ENCODE results near the gene CD160.
"Not testable (repeated sequence)": the region's sequence is repeated elsewhere in the genome, so short reads cannot be mapped to it uniquely, and the experiment has no call there.

CD160 gene, protein sequence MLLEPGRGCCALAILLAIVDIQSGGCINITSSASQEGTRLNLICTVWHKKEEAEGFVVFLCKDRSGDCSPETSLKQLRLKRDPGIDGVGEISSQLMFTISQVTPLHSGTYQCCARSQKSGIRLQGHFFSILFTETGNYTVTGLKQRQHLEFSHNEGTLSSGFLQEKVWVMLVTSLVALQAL

DNA sequence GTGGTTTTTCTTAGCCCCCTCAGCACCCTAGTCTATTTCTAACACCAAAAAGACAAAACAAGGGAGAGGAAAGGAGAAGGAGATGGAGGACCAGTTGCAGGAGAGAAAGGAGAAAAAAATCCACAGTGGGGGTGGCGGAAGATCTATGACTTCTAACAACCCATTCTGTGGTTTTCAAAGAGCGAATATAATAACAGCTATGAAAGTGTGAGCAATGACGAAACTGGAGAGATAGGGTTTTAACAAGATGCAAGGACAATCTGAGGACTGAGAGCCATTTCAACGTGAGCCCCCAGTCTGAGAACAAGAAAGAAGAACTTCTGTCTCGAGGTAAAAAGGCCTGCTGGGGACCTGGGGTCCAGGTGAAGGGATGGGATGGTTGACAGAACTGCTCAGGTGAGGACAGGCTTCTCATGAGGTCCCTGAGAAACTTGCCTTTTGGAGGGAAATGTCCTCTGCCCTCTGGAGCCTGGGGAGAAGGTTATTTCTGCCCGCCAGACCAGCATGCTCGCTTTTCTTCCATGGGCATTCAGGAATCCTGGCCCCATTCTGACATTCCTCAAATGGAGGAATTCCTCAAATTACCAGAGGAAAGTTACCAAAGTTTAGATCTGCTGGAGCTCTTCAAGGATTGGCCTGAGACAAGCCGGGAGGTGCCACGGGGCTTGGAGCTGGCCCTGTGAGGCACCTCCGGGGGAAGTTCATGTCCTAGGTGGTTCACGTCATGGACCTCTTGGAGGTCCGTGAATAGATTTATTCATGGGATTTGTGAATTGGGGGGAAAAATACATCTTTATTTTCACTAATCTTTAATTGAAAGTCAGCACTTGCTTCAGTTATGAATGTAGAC, at the start of gene CD160:
Gene CD160, plus strand, starts transcription at position 270 of the 850 bp plus-strand sequence. CDS start 8,829 bp downstream, outside the sequence.
- DNase-seq = no peak

DNA sequence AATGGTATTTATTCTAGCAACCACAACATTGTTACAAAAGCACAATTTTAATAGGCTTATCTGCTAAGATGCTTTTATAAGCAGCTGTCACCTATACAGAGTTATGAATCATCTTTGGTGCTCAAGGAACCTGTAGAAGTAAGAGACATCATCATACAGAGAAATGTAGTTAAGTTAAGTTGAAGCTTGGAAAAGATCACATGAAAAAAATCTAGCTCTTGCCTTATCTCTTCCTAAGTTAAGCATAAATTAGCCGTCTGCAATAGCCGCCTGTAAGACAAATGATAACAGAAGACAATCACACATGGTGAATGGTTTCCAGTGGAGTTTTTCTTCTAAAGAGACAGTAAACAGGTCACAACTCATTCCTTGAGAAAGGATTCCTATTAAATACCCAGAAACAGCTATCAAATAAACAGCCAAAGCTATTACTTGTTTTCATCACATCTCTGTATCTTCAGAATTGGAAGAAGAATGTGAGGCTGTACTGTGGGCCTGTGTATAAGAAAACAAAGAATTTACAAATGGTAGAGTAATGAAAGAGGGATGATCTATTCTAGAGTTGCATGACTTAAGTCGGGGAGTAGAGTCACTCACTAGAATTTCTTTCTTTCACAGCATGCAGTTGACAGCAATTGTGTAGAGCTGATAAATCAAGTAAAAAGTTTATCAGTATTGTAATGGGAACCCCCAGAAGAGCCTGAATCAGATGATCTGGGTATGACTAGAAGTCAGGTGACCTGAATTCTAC, 48.1 kb upstream of the CD160 start:
- not testable (repeated sequence) for DNase-seq

DNA sequence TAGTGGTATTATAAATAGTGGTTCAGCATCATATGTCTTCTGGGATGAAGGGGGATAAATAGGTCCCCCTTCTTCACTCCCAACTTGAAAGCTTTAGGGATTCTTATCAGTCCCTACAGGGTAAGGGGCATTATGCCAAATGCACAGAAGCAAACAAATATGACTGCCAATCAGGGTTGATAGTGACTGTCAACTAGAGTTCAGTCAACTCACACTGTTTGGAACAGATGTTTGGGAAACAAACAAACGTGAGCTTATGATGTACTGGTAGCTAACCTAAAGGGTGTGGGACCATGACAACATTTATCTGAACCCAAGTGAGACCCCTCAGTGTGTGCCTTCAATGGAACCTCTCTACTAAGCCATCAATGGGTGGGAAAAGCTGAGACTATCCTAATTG, 46.1 kb upstream of the CD160 start:
- not testable (repeated sequence) for DNase-seq

DNA sequence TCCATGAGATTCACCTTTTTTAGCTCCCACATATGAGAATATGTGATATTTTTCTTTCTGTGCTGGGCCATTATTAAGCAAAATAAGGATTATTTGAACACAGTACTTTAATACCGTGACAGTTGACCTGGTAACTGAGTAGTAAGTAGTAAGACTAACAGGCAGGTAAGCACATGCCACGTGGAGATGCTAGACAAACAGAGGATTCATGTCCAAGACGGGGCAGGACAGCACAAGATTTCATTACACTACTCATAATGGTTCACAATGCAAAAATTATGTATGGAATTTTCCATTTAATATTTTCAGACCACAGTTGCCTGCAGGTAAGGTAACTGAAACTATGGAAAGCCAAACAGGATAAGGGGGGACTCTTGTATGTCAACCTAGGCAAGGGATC, 34.4 kb upstream of the CD160 start:
- not testable (repeated sequence) for DNase-seq

DNA sequence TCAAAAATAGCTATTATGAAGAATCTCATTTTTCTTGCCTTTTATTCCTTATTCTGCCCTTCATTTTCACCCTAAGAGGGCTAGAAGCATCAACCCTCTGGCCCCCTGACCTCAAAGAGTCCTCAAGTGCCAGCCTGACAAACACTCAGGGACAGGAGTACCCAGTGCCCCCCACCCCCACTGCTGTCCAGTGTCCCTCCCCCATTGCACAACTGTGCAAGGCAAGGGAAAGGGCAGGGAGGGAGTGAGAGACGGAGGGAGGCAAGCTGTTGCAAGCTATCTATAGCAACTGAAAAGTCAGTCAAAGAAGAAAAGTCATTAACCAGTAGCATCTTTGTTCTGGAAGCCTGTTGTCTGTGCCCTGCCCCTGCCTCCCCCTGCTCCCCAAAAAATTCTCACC, 33.2 kb upstream of the CD160 start:
- DNase-seq = not testable (repeated sequence)

DNA sequence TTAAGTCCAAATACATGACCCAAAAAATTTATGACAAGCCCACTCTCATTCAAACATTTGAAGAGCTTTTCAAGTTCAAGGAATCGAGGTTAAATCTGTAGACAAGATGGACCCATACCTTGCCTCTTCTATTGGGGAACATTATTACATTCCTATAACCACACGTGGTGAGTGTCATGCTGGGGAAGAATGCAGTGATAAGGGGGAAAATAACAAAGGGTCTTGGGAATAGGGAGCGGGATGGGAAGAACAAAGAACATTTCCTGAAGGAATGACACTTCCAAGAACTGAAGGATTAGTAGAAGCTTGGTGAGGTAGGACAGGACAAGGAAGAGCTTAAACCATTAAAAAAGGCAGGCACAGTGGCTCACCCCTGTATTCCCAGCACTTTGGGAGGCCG, 31.0 kb upstream of the CD160 start:
- DNase-seq = no peak

DNA sequence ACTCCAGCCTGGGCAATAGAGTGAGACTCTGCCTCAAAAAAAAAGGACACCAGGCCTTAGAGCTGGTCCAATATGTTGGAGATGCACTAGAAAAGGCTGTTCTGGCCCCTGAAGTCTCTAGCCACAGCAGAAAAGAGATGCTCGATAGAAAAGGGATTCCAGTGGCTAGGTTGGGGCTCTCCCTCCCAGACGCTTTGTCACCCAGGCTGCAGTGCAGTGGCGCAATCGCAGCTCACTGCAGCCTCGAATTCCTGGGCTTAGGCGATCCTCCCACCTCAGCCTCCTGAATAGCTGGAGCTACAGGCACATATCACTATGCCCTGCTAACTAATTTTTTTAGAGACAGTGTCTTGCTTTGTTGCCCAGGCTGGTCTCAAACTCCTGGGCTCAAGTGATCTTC, 30.4 kb upstream of the CD160 start:
- no peak for DNase-seq

DNA sequence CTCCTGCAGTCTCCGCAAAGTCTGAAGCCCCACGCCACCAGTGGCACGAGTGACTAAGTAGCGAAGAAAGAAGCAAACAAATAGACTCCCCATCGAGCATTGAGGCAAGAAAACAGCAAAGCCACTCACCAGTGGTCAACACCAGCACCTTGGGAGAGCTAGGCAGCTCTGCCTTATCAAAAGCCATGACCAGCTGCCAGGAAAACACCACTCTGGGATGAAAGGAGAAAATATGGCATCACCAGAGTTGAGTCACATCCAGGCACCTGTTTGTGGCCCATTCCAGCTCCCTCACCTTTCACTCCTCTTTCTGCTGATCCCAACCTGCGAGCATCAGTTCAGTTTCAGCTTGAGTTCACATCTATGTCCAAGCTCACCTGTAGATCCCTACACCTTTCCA, 29.4 kb upstream of the CD160 start:
- no peak for DNase-seq

DNA sequence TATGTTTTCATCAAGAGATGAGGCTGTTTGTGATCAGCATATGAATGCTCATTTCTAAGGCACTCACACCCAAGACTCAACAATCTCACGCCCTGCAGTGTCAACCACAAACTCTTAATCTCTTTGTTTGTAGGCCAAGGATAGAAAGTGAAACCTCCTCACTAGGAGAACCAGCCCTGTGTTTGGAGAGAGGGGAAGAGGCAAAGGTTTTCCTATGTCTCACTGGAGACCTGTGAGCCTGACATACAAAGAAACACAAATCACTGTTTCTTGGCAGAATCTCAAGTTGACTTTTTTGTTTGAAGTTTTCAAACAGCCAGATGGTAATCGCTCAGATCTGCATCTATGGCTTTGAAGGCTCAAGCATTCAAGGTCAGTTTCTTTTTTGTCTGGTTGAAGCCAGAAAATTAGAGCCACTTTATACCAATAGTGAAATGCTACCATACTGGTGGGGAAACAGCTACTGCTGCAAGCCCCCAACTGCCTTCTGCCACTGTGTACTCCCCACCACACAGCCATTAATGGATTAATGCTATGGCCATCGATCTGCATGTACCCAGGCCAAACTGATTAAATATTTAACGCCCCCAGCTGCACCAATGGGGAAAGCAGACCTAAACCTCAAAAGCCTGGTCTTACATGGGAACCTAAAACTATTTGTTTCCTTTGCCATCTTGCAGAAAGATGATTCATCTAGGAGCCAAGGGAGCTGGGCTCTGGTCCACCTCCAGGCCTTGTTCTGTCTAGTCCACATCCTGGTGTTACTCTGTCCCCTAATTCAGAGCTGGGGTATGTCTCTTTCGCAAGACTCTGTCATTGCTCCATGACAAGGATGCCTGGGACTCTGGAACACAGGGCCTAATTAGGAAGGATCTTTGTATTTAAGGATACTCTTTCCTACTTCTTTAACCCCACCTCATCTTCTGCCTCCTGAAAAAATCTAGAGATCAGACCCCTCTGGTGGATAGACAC, 28.4 kb upstream of the CD160 start:
- peak; percentile 25 for DNase-seq

DNA sequence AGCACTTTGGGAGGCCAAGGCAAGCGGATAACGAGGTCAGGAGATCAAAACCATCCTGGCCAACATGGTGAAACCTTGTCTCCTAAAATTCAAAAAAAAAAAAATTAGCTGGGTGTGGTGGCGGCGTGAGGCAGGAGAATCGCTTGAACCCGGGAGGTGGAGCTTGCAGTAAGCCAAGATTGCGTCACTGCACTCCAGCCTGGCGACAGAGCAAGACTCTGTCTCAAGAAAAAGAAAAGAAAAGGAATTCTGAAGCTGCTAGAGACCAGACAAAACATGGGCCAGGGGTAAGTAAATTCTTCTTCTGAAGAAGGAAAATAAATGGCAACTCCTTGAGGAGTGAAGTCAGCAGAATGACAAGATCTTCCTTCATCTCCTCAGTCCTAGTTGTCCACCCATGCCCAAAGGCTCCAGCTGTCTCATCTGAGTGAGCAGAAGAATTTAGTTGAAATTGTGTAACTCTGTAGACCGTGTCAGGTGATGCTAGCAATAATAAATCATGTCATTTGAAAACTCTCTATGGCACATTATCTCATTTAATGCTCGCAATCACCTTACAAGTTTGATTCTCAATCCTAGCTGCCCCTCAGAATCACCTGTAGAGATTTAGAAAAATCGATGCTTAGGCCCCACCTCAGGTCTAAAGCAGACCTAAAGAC, 26.4 kb upstream of the CD160 start:
- DNase-seq = no peak

DNA sequence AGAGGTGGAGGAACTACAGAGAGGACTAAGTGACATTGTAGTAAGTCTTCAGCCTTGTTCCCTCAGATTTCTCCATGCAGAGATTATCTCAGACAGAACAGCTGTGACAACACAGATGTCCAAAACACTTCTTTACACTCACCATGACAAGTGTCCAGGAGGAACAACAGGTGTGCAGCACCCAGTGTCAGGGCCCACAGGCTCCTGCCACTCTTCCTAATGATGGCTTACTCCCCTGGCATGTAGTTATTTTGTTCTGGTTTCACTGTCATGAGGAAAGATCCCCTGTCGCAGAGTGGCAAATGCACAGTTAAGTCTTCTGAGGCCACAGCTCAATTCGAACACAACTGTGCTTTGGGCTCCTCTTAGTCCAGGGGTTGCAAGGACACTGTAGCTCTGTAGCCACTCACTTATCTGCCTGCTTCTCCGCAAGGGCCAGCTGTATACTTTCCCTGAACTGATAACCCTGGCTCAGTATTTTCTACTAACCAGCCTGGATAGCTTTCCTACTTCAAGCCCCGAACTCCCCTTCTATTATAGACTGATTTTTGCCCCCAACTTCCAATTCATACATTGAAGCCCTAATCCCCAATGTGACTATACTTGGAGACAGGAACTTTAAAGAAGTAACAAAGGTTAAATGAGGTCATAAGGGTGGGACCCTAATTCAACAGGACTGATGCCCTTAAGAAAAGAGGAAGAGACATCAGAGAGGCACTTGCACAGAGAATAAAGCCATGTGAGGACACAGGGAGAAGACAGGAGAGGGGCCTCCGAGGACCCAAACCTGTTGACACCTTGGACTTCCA, 23.3 kb upstream of the CD160 start:
- no peak for DNase-seq

DNA sequence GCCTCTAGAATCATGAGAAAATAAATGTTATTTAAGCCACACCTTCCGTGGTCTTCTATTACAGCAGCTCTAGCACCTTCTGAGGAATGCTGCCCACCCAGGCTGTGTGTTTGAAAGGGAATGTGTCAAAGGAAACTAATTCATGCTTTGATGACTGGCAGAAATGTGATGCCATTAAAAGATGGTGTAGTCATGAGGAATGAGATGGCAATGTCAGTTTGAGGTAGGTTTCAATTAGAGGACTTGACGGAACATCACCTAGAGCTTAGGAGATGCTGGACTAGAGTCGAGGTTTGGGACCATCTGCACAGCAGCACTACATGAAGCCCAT, 22.7 kb upstream of the CD160 start:
- no peak for DNase-seq

DNA sequence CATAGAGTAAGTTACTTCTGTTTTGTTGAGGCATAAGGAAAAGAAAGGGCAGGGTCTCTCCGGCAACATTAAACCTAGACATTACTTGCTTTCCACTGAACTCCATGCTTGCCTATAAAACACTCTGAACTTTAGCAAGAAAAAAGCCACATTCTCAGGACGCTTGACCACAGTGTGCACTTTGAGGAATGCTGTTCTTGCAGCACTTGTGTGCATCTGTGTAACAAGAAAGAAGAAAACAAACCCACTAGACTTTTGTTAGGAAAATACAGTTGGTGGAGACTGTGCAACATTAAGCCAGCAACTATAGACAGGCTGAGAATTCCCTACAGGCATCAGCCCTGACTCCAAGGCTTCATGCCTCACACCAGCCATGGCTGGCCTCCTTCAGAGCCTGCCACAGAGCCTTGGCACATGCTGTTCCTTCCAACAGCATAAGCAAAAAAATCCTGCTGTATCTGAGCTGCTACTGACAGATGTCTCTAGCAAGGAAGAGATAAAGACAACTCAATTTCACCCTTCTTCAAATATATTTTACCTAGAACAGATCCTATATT, 17.9 kb upstream of the CD160 start:
- no peak for DNase-seq

DNA sequence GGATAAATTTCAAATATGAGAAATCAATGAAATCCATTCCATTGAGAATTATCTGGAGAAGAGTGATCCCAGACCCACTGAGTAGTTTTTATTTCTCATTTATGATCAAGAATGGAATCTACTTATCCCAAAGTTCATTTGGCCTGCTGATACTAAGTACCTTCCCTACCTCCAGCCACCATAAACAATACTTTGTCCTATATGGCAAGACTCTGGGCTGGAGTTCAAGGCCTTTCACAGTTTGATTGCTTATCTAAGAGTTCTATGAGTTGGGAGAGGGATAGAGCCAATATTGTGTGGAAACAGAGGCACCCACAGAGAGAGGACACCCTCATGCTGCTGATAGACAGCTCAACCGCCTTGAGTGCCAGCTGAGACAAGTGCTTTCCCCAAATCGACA, 17.2 kb upstream of the CD160 start:
- no peak for DNase-seq

DNA sequence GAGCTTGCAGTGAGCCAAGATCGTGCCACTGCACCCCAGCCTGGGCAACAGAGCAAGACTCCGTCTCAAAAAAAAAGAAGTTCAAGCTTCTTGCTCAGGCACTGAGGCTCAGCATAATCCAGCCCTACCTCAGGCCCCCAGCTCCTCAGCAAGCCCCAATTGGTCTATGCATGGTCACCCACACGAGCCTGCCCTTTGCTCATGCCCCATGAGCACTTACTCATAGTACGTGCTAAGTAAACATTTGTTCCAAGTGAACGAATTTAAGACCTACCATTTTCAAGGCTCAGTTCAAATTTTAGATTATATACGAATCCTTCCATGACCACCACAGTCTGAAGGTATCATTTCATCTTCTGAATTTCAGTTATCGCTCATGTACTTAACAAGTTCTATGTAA, 16.5 kb upstream of the CD160 start:
- no peak for DNase-seq

DNA sequence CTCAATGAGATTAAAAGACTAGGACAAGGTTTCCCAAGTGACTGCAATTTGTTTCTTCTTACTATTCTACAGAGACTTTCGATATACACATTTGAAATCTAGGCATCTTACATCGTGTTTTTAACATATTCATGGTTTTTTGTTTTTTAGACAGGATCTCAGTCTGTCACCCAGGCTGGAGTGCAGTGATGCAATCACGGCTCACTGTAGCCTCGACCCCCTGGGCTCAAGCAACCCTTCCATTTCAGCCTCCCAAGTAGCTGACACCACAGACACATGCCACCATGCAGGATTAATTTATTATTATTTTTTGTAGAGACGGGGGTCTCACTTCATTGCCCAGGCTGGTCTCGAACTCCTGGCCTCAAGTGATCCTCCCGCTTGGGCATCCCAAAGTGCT, 13.7 kb upstream of the CD160 start:
- DNase-seq = no peak

DNA sequence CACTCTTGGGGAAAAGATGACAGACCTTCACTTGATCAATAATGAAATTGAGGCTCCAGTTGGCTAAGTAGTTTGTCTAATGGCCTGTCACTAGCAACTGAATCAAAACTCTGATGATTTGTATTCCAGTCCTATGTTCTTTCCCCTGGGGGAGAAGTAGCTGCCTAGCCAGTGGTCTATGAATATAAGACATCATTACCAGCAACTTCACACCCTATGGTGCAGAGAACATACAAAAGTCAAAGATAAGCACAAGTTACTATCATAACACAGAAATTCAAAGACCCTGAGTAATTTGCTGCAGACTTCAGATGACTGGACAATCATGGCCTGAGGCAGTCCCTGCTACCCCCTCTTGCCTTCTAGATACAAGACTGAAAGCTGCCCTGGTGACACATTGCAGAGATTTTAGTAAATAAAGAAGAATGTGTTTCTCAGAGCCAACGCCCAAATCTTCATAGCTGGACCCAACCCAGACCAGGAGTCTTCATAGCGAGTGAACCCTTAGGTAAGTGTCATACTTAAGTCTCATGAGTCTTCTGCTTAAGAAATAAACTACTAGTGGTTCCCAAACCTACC, 13.1 kb upstream of the CD160 start:
- no peak for DNase-seq

DNA sequence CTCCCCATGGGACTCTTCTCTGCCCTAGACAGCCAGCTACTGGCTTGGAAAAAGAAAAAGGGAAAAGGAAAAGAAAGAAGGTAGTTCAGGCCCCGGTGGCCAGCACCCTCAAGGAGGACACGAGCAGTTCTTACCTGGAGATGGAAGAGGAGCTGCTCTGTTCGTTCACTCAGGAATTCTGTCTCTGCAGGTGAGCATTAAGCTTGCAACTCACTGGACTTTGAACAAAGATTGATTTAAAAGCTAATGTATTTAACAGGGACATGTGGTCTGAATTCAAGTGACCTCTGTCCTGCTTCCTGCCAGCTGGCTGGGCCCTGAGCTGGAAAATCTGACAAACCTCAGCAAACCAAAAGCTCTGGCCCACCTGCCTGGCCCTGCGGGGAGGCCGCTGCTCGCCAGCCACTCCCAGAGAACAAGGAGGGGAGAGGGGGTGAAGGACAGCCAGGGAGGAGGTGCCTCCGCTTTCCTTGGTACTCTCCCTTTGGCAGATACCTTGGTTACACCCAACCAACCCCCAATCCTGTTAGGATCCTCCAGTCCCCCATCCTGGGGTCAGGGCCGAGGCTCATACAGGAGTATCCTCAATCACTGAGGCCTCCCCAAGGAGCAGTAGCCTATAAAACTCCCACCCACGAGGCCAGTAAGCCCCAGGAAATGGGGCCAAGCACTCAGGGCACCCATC, 12.0 kb upstream of the CD160 start, which contains the start of gene PDZK1:
Gene PDZK1, minus strand, starts transcription at position 186 of the 685 bp plus-strand sequence. CDS start 19,347 bp downstream, outside the sequence.
- no peak for DNase-seq

DNA sequence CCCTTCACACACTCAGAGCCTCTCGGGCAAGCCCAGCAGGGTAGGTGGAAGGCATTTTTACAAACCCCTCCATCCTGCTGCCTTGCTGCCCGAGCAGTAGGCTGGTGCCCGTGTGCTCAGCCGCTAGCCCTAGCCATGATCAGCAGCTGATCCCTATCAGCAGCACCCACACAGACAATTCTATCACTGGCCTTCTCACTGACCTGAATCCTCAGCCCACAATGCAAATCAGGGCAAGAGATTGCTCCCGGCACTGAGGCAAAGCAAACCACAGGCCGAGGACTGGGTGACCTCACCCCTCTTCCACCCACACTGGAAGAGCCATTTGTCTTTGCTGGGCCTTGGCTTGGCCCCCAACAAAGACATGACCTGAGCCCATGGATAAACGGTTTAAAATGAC, 11.2 kb upstream of the CD160 start:
- DNase-seq = no peak
